Vagina (tissue), 2 donors: ENCODE data around the gene DKKL1. TPM values are rescaled to one million over a fixed set of nuclear protein-coding genes. Genes with fewer than 3 reads are reported as not detected.
A peak's percentile ranks its signal among the peaks of the same experiment; 100 is the strongest.

Experiments
- DNase-seq, 2 donors: peaks; one replicate each; pipeline ENCODE4 v3.0.0-alpha.2; 2017; ENCODE audit errors: extremely low spot score in 2 of 2
- H3K27ac ChIP-seq: fragments of 200-600 bp; sonication (generic); one replicate; pipeline ENCODE4 v1.5.1; 2019
- H3K27me3 ChIP-seq: fragments of 200-600 bp; sonication (generic); one replicate; pipeline ENCODE4 v1.5.1; 2019
- H3K36me3 ChIP-seq, 2 donors: fragments of 200-600 bp; sonication (generic); one replicate each; pipeline ENCODE4 v1.5.1; 2017 to 2019
- H3K4me1 ChIP-seq: fragments of 200-600 bp; sonication (generic); one replicate; pipeline ENCODE4 v1.5.1; 2019
- H3K4me3 ChIP-seq, 2 donors: fragments of 200-600 bp; sonication (generic); 1 replicate in 1 of 2; 2 replicates in 1 of 2; pipeline ENCODE4 v1.5.1; 2016 to 2019
- H3K9me3 ChIP-seq: fragments of 200-600 bp; sonication (generic); one replicate; pipeline ENCODE4 v1.5.1; 2019
- CTCF ChIP-seq, 3 experiments: fragments of 450-650 bp in 2 of 3; fragments of 200-600 bp in 1 of 3; sonication (generic) in 1 of 3; IDR thresholded peaks; one replicate each; pipeline ENCODE4 v1.5.1; 2017 to 2019; ENCODE audit warnings: antibody characterized with exemption in 3 of 3, mild to moderate bottlenecking in 2 of 3, moderate library complexity in 2 of 3
- POLR2A ChIP-seq, 2 donors: fragments of 450-650 bp; IDR thresholded peaks; one replicate each; pipeline ENCODE4 v1.6.1; 2017; ENCODE audit warnings: antibody characterized with exemption in 2 of 2, mild to moderate bottlenecking in 2 of 2, moderate library complexity in 2 of 2
- POLR2AphosphoS5 ChIP-seq, 2 donors: sonication (generic); formaldehyde crosslinking; IDR thresholded peaks; one replicate each; pipeline ENCODE4 v1.9.0; 2017; ENCODE audit warnings: antibody characterized with exemption in 2 of 2, mild to moderate bottlenecking in 2 of 2, low read depth in 1 of 2; ENCODE audit not compliant: insufficient read depth in 1 of 2
- intact Hi-C: fragments of 100-400 bp; cut with DNase I; formaldehyde crosslinking; loops from one replicate; pipeline ENCODE4 v1.15.1; 2023
- total RNA-seq: library from RNA; depleted of rRNA; stranded (reverse); fragments of >200 nt; gene quantifications from one replicate; pipeline ENCODE4 v1.2.3, GENCODE V29; 2016

DKKL1 gene
- total RNA-seq, 1 donor from 2014 or later = not detected

GRCh38 chr19:49391581-49392399 is 28.1 kb downstream of the DKKL1 start:
- Histone ChIP-seq H3K27ac (no peak overlapping the region), H3K27me3 (no peaks in the 10 kb centered on the region), H3K4me3 (no peak overlapping the region), H3K4me1 (no peaks in the 10 kb centered on the region), H3K36me3 (no peaks in the 10 kb centered on the region), H3K9me3 (no peaks in the 10 kb centered on the region)
- no peak for DNase-seq
- TF ChIP-seq CTCF (IDR thresholded peaks at IDR 0.05) (peak in 2 of 3 experiments; percentile 45 to 90), POLR2AphosphoS5 (IDR thresholded peaks at IDR 0.05; ENCODE audit: insufficient read depth in 1 of 2, low read depth in 1 of 2) (peak in 1 of 2 donors; percentile 70), POLR2A (IDR thresholded peaks at IDR 0.05) (no peak)
- intact Hi-C loops = loop anchor here (5.0 kb wide), 1 partner anchor 46 kb away; no protein-coding TSS in a partner anchor

GRCh38 chr19:49393881-49394280 is 30.2 kb downstream of the DKKL1 start:
- intact Hi-C loops = loop anchor here (5.0 kb wide), 1 partner anchor 43 kb away; no protein-coding TSS in a partner anchor
- H3K9me3 ChIP-seq = no peaks in the 10 kb centered on the region
- no peak overlapping the region for H3K4me3 ChIP-seq
- H3K27ac ChIP-seq = no peak overlapping the region
- no peak for DNase-seq
- no peaks in the 10 kb centered on the region for H3K36me3 ChIP-seq
- TF ChIP-seq CTCF (IDR thresholded peaks at IDR 0.05) = no peak
- no peak for TF ChIP-seq POLR2AphosphoS5 (IDR thresholded peaks at IDR 0.05; ENCODE audit: insufficient read depth in 1 of 2, low read depth in 1 of 2)
- TF ChIP-seq POLR2A (IDR thresholded peaks at IDR 0.05) = no peak
- no peaks in the 10 kb centered on the region for H3K4me1 ChIP-seq
- H3K27me3 ChIP-seq = no peaks in the 10 kb centered on the region

- Histone ChIP-seq H3K4me3 (no peak overlapping the region), H3K4me1 (no peaks in the 10 kb centered on the region), H3K9me3 (no peaks in the 10 kb centered on the region), H3K36me3 (no peaks in the 10 kb centered on the region), H3K27me3 (no peaks in the 10 kb centered on the region), H3K27ac (no peak overlapping the region)
- intact Hi-C loops = no loop called here
- no peak for DNase-seq
- TF ChIP-seq POLR2AphosphoS5 (IDR thresholded peaks at IDR 0.05; ENCODE audit: insufficient read depth in 1 of 2, low read depth in 1 of 2) (no peak), CTCF (IDR thresholded peaks at IDR 0.05) (no peak), POLR2A (IDR thresholded peaks at IDR 0.05) (no peak)
Measured at GRCh38 chr19:49395581-49396407, 32.1 kb downstream of the DKKL1 start.

GRCh38 chr19:49396738-49397505 is 33.2 kb downstream of the DKKL1 start:
- H3K36me3 ChIP-seq = no peaks in the 10 kb centered on the region
- no peak for DNase-seq
- TF ChIP-seq POLR2AphosphoS5 (IDR thresholded peaks at IDR 0.05; ENCODE audit: insufficient read depth in 1 of 2, low read depth in 1 of 2) (no peak), CTCF (IDR thresholded peaks at IDR 0.05) (no peak), POLR2A (IDR thresholded peaks at IDR 0.05) (no peak)
- no peak overlapping the region for H3K27ac ChIP-seq
- intact Hi-C loops = no loop called here
- no peak overlapping the region for H3K4me3 ChIP-seq
- no peaks in the 10 kb centered on the region for H3K4me1 ChIP-seq
- no peaks in the 10 kb centered on the region for H3K9me3 ChIP-seq
- H3K27me3 ChIP-seq = no peaks in the 10 kb centered on the region
